GM19438 (cell line): ENCODE results near the gene CASZ1.

Experiments used
- ATAC-seq: cut with Tn5 transposase; IDR thresholded peaks from one replicate; pipeline ENCODE4 v1.9.1; 2021; ENCODE audit warnings: low read depth; ENCODE audit not compliant: unreplicated experiment

Gene CASZ1

DNA sequence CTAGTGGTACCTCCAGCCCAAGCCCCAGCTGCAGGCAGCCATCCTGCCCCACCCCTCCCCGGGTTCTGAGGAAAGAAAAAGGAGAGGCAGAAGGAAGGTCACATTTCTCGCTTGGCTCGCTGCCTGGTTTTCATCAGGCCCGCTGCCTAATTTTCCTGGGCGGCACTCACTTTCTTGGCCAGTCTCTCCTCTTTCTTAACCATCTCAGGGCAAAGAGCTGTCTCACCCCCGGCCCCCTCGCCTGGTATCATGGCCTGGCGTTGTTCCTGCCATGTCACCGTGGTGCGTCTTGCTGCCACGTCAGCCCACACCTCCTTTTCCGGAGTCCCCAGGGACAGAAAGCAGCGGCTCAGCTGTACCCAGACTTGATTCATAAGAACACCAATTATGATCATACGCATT lies 26.6 kb upstream of the CASZ1 start:
- ATAC-seq = no peak

DNA sequence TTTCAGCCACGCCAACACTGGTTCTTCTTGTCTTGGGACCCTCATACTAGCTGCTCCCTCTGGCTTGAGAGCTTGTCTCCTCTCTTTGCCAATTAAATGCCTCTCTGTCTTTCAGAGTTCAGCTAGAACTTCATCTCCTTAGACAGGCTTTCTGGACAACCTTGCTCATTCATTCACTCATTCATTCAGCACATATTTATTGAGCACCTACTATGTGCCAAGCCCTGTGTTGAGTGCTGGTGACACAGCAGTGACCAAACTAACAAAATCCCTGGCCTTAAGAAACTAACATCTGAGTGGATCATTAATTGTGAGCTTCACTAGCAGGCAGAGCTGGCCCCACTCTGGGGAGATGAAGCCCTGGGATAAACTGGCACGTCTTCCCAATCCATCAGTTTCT lies 24.9 kb upstream of the CASZ1 start:
- ATAC-seq = no peak

DNA sequence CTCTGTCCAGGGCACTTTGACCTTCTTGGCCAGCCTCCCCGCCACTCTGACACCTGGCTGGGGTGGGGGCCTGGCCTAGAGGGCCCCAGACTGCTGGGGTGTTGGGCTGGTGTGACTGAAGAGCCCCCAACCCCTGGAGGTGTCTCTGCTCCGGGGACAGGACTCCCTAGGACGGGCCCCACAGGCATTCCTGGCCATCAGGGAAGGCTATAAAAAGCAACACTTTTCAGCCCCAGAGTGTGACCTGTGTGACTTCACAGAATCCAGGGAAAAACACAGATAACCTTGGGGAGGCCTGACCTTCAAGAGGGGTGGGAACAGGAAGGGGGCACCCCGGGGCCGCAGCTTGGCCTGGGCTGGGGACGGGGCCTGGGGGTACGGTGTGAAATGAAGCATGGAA lies 24.0 kb upstream of the CASZ1 start:
- no peak for ATAC-seq

DNA sequence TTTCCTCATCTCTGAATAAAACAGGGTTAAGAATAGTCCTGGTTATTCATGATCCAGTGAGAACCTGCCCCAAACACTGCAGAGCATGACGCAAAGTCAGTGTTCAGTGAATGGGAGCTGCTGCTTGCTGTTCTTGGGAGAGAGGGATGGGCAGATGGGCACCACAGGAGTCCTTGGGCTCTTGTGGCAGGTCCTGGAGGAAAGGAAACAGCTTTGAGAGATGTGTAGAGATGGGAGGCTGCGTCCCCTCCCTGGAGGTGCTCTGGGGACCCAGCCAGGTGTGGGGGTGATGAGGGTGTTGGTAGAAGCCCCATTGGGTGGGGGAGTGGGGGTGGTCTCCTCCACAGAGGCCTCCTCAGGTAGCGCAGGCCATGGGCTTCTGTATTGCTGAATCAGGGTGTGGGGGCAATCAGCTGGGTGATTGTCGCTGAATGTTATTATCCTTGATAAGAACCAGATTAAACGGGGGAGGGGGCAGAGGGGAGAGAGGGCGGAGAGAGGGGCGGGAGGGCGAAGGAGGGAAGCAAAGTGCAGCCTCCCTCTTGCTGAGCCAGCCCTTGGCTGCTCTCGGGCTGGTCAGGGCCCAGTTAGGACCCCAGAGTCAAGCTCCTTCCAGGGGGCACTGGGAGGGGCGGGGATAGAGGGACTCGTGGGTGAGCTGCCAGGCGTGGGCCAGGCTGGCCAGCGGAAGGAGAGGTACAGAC lies 22.9 kb upstream of the CASZ1 start:
- no peak for ATAC-seq

DNA sequence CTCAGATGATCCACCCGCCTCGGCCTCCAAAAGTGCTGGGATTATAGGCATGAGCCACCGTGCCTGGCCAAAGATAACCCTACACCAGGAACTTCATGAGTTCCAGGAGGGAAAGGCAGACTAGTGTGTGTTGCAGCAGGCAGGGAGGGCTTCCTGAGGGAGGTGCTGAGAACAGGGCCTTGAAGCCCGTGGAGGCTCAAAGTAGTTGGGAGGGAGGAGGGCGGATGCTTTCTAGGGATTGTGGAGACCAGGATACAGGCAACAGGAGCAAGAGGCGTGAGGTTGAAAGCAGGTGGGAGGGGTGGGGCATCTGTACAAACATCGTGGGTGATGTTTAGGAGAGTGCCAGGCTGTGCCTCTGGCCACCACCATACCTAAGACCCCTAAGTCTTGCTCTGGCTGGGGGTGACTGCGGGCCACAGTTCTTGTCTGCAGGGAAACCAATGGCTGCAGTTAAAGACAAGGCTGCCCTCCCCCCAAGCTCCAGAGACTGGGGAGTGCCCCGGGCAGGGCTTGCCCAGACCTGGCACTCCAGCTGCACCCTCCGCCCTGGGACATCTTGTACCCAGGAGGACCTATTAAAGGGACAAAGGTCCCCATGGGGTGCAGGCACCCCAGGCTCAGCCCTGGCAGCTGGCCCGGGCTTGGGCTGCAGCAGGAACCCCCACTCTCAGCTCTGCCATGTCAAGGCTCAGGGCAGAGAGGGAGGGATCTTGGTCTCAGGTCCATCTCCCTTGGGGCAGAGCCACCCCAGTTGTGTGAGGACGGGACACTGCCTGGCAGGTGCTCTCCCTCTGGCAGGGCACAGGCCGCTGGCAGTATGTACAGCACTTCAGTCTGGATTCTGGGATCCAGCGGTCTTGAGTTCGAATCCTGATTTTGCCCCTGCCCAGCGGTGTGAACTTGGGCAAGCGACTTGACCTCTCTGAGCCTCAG lies 22.1 kb upstream of the CASZ1 start:
- no peak for ATAC-seq

DNA sequence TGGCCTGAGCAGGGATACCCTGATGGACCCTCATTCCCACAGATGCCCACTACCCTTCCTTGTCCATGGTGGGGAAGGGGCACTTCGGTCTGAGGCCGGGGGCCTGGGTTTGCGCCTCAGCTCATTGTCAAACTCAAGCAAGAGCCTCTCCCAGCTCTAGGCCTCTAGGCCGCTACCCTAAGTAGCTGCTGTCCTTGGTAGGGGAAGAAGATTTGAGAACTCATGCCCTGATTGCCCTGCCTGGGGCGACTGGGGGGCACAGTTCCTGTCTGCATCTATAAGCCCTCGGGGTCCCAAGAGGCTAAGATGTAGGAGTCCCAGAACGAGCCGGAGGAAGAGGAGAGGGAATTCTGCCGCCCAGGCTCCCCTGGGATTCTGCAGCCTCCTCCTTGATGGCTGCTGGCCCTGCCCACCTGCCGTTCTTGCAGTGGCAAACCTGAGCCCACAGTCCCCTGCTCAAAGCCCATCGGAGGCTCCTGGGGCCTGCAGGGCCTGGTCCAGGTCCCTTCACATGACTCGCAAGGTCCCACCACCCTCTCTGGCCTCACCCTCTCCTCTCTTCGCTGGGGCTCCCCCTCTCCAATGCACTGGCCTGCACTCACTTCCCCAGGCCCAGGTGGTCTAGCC lies 20.4 kb upstream of the CASZ1 start:
- no peak for ATAC-seq

DNA sequence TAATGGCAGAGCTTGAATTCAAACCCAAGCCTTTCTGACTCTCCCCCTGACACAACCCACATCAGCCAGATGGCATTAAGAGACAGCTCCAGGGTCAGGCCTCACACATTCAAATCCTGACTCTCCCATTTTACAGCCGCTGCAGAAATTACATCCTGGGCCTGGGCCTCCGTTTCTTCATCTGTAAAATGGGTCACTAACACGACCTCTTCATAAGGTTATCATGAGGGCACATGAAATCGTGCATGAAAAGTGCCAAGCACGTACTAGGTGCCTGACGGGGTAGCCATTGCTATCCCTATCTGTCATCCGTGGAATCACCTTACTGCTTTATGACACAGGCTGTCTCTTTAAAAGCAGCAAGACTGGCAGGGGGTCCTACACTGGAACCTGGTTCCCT lies 19.8 kb upstream of the CASZ1 start:
- no peak for ATAC-seq

DNA sequence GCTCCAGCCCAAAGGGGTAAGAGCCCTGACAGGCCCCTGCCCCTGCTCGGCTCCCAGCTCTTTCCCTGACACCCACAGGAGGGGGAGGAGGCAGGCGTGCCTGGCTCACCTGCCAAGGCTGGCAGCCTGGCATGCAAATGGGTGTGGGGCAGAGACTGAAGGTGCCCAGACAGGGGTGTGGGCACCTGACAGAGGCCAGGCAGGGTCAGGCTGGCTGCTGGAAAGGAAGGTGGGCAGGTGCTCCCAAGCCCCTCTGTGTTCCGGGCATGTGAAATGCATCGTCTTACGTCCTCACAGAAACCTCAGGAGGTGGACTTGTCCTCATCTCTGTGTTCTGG lies 19.4 kb upstream of the CASZ1 start:
- ATAC-seq = no peak

DNA sequence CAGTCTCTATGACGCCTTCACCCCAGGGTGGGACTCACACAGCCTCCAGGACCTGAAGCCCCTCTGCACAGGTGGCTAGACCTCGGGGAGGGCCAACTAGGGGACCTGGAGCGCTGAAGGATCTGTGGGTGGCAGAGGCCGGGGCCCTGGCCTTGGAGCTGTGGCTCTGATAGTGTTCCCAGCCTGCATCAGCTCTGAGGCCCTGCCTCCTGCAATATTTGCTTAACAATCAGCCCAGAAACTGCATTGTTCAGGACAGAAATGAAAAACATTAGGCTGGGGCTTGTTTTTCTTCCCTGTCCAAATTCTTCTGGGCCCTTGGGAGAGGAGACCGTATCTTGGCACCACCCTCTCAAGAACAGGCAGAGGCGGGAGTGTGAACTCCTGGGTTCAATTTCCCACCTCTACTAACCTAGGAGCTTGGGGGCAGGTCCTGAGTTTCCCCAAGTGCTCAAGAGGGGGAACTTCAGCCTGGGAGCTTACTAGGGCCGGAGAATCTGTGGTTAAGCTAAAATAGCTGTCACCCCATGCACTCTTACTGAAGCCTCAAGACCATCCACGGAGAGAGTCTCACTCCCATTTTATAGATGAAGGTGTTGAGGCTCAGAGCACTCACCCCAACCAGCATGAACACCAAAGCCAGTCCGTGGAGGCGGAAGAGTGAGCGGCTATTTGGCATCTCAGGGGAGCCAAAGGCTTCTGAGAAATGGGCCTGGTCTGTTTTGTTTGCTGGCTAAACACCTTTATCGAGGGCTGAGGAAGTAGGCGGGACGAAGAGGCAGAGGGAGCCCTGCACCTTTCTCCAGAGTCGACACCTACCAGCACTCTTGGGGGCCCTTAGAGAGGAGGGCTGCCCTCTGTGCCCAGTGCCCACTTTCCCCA lies 18.8 kb upstream of the CASZ1 start:
- no peak for ATAC-seq

DNA sequence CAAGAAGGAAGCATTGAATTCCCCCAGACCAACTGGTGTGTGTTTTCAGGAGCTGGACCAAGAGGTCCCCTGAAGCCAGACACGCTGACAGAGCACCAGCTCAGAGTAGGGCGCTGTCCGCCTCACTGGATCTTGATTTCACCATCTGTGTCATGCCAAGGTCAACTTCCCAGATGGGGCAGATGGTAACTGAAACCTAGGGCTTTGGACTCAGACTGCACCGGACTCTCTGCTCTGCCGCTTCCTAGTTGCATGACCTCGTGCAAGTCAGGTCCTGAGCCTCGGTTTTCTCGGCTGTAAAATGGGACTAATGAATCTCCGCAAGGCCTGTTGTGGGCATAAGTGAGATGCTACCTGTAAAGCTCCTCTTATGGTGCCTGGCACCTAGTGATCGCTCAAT lies 17.9 kb upstream of the CASZ1 start:
- ATAC-seq = no peak

DNA sequence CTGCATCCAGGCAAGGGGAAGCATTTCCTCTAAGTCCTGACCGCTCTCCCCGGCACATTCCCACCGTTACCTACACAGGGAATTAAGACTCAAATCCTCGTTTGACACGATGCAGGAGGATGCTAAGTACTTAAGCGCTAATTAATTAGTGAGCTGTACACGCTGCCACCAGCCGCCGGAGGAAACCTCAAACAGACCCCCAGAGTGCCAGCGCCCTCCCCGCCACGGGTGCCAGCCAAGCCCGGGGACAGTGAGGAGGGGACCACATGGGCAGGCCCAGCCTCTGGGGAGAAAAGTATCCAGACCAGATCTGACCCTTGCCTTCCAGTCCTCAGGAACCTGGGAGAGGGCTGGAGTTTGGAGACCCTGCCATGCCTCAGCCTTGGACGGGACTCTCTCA lies 17.4 kb upstream of the CASZ1 start:
- ATAC-seq = no peak

DNA sequence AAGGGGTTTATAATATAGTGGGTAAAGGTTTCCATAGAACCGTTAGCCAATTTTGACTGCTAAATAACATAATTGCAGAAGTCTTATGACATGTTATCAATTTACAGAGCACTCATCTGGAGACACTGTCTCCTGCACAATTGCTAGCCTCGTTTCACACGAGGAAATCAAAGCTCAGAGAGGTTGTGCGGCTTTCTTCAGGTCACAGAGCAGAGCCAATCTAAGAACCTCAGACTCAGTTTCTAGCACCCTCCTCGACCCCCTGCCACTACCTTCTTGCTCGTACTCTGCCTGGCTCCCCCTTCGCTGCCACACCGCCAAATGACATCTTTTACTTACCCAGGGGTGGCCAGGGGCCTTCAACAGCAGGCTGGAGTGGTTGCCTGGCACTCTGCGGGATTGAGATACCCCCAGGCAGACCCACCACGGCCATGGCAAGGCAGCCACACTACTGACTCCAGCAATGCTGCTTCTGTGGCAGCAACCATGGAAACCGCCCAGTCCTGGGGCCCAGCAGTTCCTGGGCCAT lies 16.0 kb upstream of the CASZ1 start:
- ATAC-seq = no peak

DNA sequence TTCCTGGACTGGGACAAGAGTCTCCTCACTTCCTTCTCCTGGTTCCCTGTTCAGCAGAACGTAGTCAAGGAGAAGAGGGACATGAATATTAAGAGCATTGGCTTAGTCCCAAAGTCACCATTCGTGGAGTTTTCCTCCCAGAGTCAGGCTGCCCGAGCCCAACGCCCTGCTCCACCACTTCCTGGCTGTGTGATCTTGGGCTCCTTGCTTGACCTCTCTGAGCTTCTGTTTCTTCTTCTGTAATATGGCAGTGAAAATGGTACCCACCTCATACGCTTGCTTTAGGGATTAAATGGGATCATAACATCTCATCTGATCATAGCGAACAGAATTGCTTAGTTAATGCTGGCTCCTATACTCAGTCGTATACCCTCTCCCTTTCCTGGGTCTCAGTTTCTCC lies 12.0 kb upstream of the CASZ1 start:
- ATAC-seq = no peak

DNA sequence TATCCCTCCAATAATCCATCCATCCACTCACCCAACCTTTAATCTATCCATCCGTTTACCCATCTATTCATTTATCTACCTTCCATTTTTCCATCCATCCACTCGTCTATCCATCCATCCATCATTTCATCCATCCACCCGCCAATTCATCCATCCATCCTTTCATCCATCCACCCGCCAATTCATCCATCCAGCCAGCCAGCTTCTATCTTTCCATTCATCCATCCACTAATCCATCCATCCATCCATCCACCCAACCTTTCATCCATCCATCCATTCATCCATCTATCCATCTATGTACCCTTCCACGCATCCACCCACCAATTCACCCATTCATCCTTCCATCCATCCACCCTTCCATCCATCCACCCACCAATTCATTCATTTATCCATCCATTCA lies 10.5 kb upstream of the CASZ1 start:
- no peak for ATAC-seq

DNA sequence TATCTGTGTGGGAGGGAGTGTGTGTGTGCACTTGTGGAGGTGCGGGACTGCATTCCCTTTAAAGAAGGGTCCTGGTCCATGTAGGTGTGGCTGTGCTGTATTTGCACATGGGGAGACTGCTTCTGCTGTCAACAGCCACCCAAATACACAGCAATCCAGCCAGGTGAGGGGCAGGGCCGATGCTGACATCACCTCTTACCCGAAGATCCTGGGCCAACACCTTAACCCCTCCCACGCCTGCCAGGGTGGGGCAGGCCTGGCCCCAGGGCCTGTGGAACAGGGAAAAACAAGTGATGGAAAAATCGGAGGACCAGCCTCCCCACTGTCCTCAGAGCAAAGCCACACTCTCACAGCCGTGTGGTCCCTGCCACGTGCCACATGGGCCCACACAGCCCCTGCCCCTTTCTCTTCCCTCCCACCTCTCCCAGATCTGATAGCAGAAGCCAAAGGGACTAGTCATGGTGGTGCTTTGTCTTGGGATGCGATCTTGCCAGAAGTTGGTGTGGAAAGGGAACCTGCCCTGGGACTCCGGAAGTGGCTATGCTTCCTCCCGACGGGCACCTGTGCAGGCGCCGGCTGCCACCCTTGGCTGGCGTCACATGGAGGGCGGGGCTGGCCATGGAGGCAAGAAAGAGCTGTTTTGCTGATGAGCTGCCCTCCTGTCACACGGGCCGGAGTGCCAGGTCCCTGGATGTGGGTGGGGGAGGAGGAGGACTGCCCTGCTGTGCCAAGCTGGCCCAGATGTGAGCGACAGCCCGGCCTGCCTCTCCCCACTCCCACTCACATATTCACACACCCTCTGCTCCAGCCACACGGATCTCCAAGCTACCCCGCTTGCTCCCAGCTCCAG lies 7.8 kb upstream of the CASZ1 start:
- ATAC-seq = no peak

DNA sequence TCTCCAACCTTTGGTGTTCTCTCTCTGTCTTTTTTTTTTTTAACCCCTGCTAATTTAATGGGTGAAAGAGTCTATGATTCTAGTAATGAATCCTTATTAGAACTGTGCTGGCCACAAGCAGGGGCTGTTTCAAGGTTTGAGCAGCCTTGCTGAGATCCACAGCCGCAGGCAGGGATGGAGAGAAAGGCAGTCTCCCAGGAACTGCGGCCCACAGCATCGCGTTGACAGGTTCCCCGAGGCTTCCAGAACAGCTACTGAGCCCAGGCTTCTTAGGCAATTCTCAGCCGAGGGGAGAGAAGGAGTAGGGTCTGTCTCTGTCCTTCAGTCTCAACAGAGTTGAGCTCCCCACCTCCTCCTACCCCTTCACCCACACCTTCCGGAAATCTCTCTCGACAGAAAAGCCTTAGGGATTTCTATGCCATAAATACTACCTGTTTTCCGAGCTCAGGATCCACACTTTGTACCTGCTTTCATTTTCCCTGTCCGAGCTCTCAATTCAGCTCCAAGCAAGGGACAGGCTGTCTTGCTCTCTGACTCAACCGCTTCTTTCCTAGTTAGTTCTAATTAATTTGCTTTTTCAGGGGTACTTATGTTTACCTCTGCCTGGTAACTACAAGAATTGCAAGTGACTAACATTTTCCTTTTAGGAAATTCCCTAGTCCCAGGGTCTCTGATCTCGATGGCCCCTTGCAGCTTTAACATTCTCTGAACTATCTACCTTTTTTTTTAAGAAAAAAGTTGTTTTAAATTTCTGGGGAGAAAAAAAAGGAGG lies 6.7 kb upstream of the CASZ1 start:
- no peak for ATAC-seq

DNA sequence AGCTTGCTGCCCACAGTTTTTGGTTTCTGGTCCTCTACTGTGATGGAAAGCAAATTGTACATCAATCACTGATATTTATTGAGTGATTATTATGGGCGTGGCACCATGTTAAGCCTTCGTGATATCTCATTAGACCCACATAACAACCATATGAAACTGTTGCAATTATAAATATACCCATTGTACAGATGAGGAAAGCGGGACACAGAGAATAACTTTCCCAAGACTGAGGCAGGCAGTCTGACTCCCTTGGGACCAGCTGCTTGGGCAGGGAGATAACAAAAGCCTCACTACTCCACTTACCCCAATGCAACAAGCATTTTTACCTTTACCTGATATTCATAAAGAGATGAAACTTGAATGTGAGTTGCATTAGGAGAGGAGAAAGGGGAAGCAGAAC lies 4.3 kb upstream of the CASZ1 start:
- ATAC-seq = no peak

DNA sequence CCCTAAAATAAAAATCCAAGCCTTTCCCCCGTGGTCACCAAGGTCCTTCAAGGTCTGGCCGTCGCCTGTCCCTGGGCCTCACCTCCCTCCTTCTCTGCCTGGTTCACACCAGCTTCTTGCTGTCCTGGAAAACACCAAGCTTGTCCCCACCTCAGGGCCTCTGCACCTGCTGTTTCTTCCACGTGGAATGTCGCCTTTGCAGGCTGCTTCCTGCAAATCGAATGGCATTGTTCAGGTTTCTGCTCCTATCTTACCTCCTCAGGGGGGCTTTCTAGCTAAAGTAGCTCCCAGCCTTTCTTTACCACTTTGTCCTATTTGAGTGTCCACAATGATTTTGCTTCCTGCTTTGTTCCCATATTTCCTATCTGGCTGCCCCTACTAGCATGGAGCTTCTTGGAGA lies 3.3 kb upstream of the CASZ1 start:
- no peak for ATAC-seq
